NB4 (cell line): Measurements from ENCODE around the gene SLC18A3.

Source experiments
- DNase-seq: peaks from one replicate; pipeline ENCODE4 v3.0.0; 2010; ENCODE audit warnings: low read depth
- H3K4me3 ChIP-seq: one replicate; pipeline ENCODE4 v1.5.1; 2011; ENCODE audit warnings: mild to moderate bottlenecking, low read depth, low read length, moderate library complexity
- MYC ChIP-seq: IDR thresholded peaks from 2 replicates; pipeline ENCODE4 v1.6.1; 2011; ENCODE audit warnings: low read depth, low read length
- POLR2A ChIP-seq: IDR thresholded peaks from 2 replicates; pipeline ENCODE4 v1.6.1; 2011; ENCODE audit warnings: mild to moderate bottlenecking; ENCODE audit not compliant: insufficient read length; ENCODE audit errors: extremely low read depth
- TF ChIP-seq, protein P1 (sequence below): IDR thresholded peaks from 2 replicates; pipeline ENCODE4 v1.6.1; 2011; ENCODE audit warnings: low read depth, low read length
- TF ChIP-seq, protein P2 (sequence below): IDR thresholded peaks from one replicate; pipeline ENCODE4 v1.5.1; 2012; ENCODE audit warnings: low read depth, low read length

SLC18A3 gene

DNA sequence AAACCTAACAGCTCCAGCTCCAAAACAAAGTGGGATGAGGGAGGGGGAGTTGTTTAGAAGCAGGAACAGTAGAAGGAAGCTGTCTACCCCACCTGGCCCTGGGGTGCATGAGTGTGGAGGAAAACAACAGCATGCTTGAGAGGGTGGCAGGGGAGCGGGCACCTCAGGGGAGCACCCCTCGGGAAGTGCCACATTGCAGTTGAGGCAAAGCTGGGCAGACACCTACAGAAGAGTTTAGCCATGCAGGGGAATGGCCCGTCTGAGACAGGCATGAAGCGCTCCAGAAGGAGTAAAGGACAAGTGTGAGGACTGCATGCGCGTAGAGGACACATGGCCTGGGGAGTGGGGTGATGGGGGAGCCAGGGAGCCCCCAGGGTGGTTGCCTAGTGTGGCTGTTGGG, 21.9 kb downstream of the SLC18A3 start:
- TF ChIP-seq POLR2A, result no peak
- TF ChIP-seq, protein P1, sequence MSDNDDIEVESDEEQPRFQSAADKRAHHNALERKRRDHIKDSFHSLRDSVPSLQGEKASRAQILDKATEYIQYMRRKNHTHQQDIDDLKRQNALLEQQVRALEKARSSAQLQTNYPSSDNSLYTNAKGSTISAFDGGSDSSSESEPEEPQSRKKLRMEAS, result no peak
- TF ChIP-seq MYC, result no peak
- TF ChIP-seq, protein P2, sequence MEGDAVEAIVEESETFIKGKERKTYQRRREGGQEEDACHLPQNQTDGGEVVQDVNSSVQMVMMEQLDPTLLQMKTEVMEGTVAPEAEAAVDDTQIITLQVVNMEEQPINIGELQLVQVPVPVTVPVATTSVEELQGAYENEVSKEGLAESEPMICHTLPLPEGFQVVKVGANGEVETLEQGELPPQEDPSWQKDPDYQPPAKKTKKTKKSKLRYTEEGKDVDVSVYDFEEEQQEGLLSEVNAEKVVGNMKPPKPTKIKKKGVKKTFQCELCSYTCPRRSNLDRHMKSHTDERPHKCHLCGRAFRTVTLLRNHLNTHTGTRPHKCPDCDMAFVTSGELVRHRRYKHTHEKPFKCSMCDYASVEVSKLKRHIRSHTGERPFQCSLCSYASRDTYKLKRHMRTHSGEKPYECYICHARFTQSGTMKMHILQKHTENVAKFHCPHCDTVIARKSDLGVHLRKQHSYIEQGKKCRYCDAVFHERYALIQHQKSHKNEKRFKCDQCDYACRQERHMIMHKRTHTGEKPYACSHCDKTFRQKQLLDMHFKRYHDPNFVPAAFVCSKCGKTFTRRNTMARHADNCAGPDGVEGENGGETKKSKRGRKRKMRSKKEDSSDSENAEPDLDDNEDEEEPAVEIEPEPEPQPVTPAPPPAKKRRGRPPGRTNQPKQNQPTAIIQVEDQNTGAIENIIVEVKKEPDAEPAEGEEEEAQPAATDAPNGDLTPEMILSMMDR, result no peak
- DNase-seq, result no peak
- no peak overlapping the region for H3K4me3 ChIP-seq

DNA sequence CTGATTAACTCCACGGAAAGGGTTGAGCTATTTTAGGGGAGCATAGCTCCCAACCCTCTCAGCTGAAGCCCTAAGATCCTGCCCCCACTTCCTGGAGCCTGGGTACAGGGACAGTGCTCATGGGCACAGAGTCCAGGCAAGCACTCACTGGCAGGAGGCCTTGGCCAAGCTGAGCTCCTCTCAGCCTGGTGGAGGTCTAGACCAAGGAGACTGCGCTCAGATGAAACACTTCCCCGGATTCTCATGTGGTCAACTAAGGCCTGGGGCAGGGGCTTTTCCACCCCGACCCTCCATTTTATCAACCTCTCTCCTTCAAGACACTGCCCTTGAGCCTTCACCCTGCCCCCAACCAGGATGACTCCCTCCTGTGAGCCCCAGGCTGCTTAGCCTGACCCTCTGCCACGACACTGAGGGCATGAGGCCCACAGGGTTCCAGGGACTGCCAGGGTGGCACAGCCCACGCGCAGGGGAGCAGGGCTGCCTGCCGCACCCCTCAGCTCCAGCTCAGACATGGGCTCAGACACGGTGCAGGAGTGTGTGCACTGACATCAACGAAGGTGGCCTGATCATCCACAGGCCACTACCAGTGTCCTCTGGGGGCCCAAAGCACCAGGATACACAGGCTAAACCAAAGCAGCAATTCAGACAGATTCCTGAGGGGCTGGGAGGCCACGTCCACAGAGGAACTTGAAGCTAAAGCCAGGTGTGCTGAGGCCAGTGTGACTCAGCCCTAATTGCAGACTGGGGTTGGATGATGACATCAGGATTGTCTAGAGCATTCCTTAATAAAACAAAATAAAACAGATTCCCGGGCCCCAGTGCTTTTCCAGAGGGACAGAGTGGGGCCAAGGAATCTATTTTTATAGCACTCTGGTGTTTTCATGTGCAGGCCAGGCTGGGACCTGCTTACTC, 22.6 kb downstream of the SLC18A3 start:
- no peak overlapping the region for H3K4me3 ChIP-seq
- TF ChIP-seq, protein P1, result no peak
- TF ChIP-seq MYC (no peak), POLR2A (no peak)
- TF ChIP-seq, protein P2, result no peak
- no peak for DNase-seq

DNA sequence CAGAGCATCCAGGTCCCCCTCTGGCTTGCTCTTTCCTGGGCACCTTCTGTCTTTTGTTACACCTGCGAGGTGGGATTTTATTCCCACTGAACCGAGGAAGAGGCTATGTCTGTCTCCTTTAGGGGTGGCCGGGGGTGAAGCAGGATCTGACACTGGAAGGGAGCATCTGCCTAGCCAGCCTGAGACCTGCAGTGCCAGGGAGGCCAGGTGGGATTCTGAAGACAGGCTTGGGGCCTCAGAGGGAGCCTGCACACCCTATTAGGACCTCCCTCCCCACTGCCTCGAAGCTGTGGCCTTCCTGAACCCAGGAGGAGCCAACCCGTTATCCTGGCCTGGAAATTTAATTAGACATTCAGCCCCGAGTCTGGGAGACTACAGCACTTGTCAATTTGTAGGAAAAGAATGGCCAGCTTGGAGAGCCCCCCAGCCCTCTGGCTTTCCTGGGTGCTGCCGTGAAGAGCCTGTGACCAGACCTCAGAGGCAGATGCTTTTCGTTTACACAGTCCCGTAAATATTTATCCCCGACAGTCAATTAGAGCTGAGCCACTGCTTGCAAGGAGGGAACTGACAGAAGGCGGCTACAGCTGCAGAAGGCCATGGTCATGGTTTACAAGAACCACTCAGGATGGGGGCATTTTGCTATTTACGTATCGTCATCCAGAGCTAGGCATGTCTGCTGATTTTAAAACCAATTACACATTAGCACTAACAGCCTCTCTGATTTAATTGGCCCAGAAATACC, 23.4 kb downstream of the SLC18A3 start:
- no peak overlapping the region for H3K4me3 ChIP-seq
- DNase-seq, result no peak
- TF ChIP-seq MYC (no peak), POLR2A (no peak)
- TF ChIP-seq, protein P1, result no peak
- TF ChIP-seq, protein P2, result no peak

DNA sequence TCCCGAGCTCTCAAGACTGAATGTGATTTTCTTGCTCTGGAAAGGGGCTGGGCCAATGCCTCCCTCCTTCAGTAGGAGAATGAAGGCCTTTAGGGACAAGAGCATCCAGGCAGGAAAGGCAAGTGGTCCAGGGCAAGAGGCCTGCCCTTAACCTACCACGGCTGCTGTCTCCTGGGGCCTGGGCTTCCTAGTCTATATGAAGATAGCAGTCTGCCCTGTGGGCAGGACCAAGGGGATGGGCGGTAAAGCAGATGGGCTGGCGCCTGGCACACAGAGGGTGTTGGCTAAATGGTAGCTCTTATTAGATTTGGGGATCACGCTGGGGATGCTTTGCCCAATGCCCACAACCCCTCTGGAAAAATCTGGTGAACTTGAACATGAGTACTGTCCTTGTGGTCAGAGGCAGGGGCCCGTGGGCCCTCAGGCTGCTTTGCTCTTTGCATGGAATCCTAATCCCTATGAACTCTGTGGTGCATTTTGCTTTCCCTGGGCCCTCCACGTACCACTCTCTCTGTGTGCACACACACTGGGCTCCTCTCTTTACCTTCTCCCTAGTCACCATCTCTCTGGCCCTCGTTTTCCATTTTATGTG, 24.1 kb downstream of the SLC18A3 start:
- H3K4me3 ChIP-seq, result no peak overlapping the region
- DNase-seq, result no peak
- TF ChIP-seq, protein P1, result no peak
- TF ChIP-seq POLR2A (no peak), MYC (no peak)
- TF ChIP-seq, protein P2, result no peak

DNA sequence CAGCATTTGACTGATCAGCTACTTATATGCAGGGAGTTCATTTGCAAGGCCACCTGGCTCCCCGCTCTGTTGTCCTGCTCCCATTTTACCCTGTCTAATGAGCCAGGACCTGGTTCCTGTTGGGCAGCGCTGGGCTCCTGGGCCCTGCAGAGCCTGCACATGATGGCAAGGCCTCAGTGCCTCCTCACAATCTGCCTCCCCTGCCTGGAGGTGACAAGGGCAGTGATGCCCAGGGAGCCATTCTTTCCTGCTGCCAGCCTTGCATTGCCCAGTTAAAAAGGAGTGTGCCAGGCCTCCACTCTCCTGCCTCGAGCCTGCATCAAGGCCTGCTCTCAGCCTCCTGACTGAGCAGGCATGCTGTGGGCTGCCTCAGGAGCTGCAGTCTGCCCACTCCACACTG, 32.2 kb downstream of the SLC18A3 start:
- TF ChIP-seq, protein P2, result no peak
- TF ChIP-seq, protein P1, result no peak
- TF ChIP-seq MYC (no peak), POLR2A (no peak)
- no peak for DNase-seq
- no peak overlapping the region for H3K4me3 ChIP-seq
